GM23338 (cell line): ENCODE results near the gene RPS6KA4. TPM values are rescaled to one million over a fixed set of nuclear protein-coding genes. Genes with fewer than 3 reads are reported as not detected.
A peak's percentile ranks its signal among the peaks of the same experiment; 100 is the strongest.

Experiments used
- ATAC-seq: fragments of 200-7000 bp; cut with Tn5 transposase; 3 replicates; pipeline ENCODE4 v1.9.1; 2020
- DNase-seq: peaks from one replicate; pipeline ENCODE4 v3.0.0-alpha.2; 2015; ENCODE audit warnings: low spot score
- H2AFZ ChIP-seq: fragments of 200-600 bp; sonication (generic); 2 replicates; pipeline ENCODE4 v1.8.0; 2016; ENCODE audit warnings: antibody characterized with exemption, mild to moderate bottlenecking, moderate library complexity
- H3F3A ChIP-seq: fragments of 200-600 bp; sonication (generic); replicated peaks from 2 replicates; pipeline ENCODE4 v1.8.0; 2017; ENCODE audit warnings: antibody characterized with exemption, mixed run types, low read depth
- H3K27ac ChIP-seq: fragments of 200-600 bp; sonication (generic); 2 replicates; pipeline ENCODE4 v1.6.1; 2016; ENCODE audit warnings: low read depth
- H3K27me3 ChIP-seq: fragments of 200-600 bp; sonication (generic); 2 replicates; pipeline ENCODE4 v1.8.0; 2016; ENCODE audit warnings: mild to moderate bottlenecking, mixed run types, moderate library complexity; ENCODE audit not compliant: insufficient read depth
- H3K36me3 ChIP-seq: fragments of 200-600 bp; sonication (generic); 2 replicates; pipeline ENCODE4 v1.8.0; 2016; ENCODE audit warnings: mild to moderate bottlenecking; ENCODE audit not compliant: insufficient read depth
- H3K4me1 ChIP-seq: fragments of 200-600 bp; sonication (generic); 2 replicates; pipeline ENCODE4 v1.8.0; 2016; ENCODE audit warnings: mild to moderate bottlenecking, moderate library complexity; ENCODE audit not compliant: insufficient read depth
- H3K4me2 ChIP-seq: fragments of 200-600 bp; sonication (generic); 2 replicates; pipeline ENCODE4 v1.7.1; 2017; ENCODE audit warnings: mixed run types
- H3K4me3 ChIP-seq: fragments of 200-600 bp; sonication (generic); 2 replicates; pipeline ENCODE4 v1.6.1; 2016; ENCODE audit warnings: mixed run types
- H3K79me2 ChIP-seq: fragments of 200-600 bp; sonication (generic); replicated peaks from 2 replicates; pipeline ENCODE4 v1.8.0; 2017; ENCODE audit warnings: mild to moderate bottlenecking; ENCODE audit not compliant: insufficient read depth
- H3K9me2 ChIP-seq: fragments of 200-600 bp; sonication (generic); 2 replicates; pipeline ENCODE4 v1.8.0; 2017; ENCODE audit not compliant: insufficient read depth
- H4K20me1 ChIP-seq: fragments of 200-600 bp; sonication (generic); replicated peaks from 2 replicates; pipeline ENCODE4 v1.8.0; 2017; ENCODE audit warnings: mild to moderate bottlenecking; ENCODE audit not compliant: insufficient read depth
- H3K27ac Mint-ChIP-seq: 2 replicates; pipeline ENCODE4 v1.8.0; 2020; ENCODE audit warnings: inconsistent platforms, mild to moderate bottlenecking, moderate library complexity, mixed read lengths
- H3K27me3 Mint-ChIP-seq: 3 replicates; pipeline ENCODE4 v1.8.0; 2022; ENCODE audit warnings: low read depth, mild to moderate bottlenecking, moderate library complexity, mixed read lengths, inconsistent platforms; ENCODE audit not compliant: insufficient read depth, poor library complexity
- H3K36me3 Mint-ChIP-seq: 3 replicates; pipeline ENCODE4 v1.8.0; 2021; ENCODE audit warnings: low read depth, mild to moderate bottlenecking, inconsistent platforms, moderate library complexity, mixed read lengths
- H3K4me1 Mint-ChIP-seq: 3 replicates; pipeline ENCODE4 v1.8.0; 2020; ENCODE audit warnings: mild to moderate bottlenecking, inconsistent platforms, mixed read lengths
- H3K4me3 Mint-ChIP-seq: 3 replicates; pipeline ENCODE4 v1.8.0; 2021; ENCODE audit warnings: moderate library complexity, mild to moderate bottlenecking, inconsistent platforms, mixed read lengths
- H3K9me3 Mint-ChIP-seq: 3 replicates; pipeline ENCODE4 v1.8.0; 2020; ENCODE audit warnings: moderate library complexity, mild to moderate bottlenecking, inconsistent platforms, mixed read lengths
- CREB1 ChIP-seq: fragments of 250-450 bp; sonication (Bioruptor Pico); IDR thresholded peaks from 2 replicates; pipeline ENCODE4 v1.5.0; 2020; ENCODE audit warnings: low read depth, mild to moderate bottlenecking, moderate library complexity
- EZH2 ChIP-seq: fragments of 200-600 bp; sonication (generic); IDR thresholded peaks from one replicate; pipeline ENCODE4 v1.8.0; 2017; ENCODE audit warnings: antibody characterized with exemption, mild to moderate bottlenecking, low read depth; ENCODE audit not compliant: unreplicated experiment
- POLR2AphosphoS5 ChIP-seq: IDR thresholded peaks from 2 replicates; pipeline ENCODE4 v1.6.1; 2016; ENCODE audit warnings: antibody characterized with exemption, low read depth
- ZNF114 ChIP-seq: fragments of 250-450 bp; sonication (Bioruptor Pico); IDR thresholded peaks from 2 replicates; pipeline ENCODE4 v1.5.0; 2020; ENCODE audit warnings: mild to moderate bottlenecking, moderate library complexity
- long read RNA-seq: library from polyadenylated mRNA; unstranded; transcript quantifications from one replicate; pipeline ENCODE4 v2.0.0, GENCODE V29; 2020; ENCODE audit not compliant: unreplicated experiment
- polyA plus RNA-seq: library from polyadenylated mRNA; unstranded; fragments of >200 nt; fragmentation: Nextera tagmentation; extraction: Ambion mirVana; gene quantifications from 2 replicates; pipeline ENCODE4 v1.2.1, GENCODE V29; 2016
- total RNA-seq: library from RNA; depleted of rRNA; stranded (reverse); fragments of >200 nt; shearing (Covaris generic); gene quantifications from 2 replicates; pipeline ENCODE4 v1.2.3, GENCODE V29; 2014; rRNA removed
- TF ChIP-seq, protein P1 (sequence below): IDR thresholded peaks from 2 replicates; pipeline ENCODE4 v1.6.1; 2016; ENCODE audit warnings: antibody characterized with exemption
- TF ChIP-seq, protein P2 (sequence below): IDR thresholded peaks from one replicate; pipeline ENCODE4 v1.6.1; 2018; ENCODE audit warnings: antibody characterized with exemption; ENCODE audit not compliant: unreplicated experiment

The RPS6KA4 gene
- total RNA-seq, result 18.6 and 19.9 TPM in 2 replicates
- polyA plus RNA-seq, result 3.5 and 4.1 TPM in 2 replicates
- long read RNA-seq, partial matches to known transcripts, result 0 of 2 reads
- long read RNA-seq, other reads (novel, unspliced or antisense), result 2 of 2 reads

DNA sequence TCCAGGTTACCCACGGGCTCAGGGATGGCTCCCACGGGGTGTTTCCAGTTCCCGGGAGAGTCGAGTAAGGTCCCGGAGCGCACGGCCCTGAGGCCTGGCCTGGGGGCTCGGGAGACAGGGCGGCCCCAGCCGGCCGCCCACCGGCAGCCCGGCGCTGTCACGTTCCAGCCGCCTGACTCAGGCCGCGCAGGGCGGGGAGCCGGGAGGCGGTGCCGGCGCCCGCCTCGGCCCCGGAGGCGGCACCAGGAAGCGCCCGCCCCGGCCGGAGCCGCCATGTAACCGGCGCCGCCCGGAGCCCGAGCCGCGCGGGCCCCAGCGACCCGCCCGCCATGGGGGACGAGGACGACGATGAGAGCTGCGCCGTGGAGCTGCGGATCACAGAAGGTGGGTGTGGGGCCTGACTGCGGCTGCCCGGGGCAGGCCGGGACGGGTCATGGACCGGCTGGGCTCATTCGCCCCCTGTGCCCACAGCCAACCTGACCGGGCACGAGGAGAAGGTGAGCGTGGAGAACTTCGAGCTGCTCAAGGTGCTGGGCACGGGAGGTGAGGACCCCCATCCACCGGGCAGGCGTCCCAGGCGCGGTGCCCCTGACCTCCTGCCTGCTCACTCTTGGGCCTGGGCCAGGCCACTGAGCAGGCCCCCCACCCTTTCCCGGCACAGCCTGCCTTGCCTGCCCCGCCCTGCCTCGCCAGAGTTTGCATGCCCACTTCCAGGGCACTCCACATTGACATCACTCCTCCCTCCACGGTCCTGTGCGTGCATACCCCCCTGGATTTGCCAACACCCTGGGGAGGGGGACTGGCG, at the start of gene RPS6KA4:
Gene RPS6KA4, plus strand, starts transcription at position 256 of the 805 bp plus-strand sequence. Its CDS starts 74 bp downstream, at position 330.
- TF ChIP-seq CREB1, result no peak
- TF ChIP-seq, protein P1, sequence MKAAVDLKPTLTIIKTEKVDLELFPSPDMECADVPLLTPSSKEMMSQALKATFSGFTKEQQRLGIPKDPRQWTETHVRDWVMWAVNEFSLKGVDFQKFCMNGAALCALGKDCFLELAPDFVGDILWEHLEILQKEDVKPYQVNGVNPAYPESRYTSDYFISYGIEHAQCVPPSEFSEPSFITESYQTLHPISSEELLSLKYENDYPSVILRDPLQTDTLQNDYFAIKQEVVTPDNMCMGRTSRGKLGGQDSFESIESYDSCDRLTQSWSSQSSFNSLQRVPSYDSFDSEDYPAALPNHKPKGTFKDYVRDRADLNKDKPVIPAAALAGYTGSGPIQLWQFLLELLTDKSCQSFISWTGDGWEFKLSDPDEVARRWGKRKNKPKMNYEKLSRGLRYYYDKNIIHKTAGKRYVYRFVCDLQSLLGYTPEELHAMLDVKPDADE, result no peak
- TF ChIP-seq POLR2AphosphoS5, result peak; percentile 54
- TF ChIP-seq EZH2, result no peak
- H3K36me3 ChIP-seq, result no peaks in the 10 kb centered on the region
- H2AFZ ChIP-seq, result peak within 1 kb of the TSS; percentile 93; the same call in 1 of the 2 replicates
- Mint-ChIP-seq H3K27me3 (peaks cover 18% of the 10 kb centered on the region), H3K36me3 (peaks cover 12% of the 10 kb centered on the region), H3K4me3 (peak within 1 kb of the TSS; percentile 84), H3K9me3 (no peaks in the 10 kb centered on the region), H3K4me1 (peaks cover 29% of the 10 kb centered on the region), H3K27ac (no peak within 1 kb of the TSS)
- peak; percentile 76 for DNase-seq
- peak; percentile 56 for ATAC-seq
- H3K27me3 ChIP-seq, result peaks cover 14% of the 10 kb centered on the region; the same call in 1 of the 2 replicates
- H3K79me2 ChIP-seq, result no peaks in the 10 kb centered on the region
- H4K20me1 ChIP-seq, result no peaks in the 10 kb centered on the region
- H3K4me2 ChIP-seq, result peak within 1 kb of the TSS; percentile 91
- peak within 1 kb of the TSS; percentile 86 for H3K4me3 ChIP-seq
- H3F3A ChIP-seq, result 0 out of 2 replicates have a peak, but pooled peaks cover 13% of the 10 kb centered on the region
- H3K9me2 ChIP-seq, result no peaks in the 10 kb centered on the region
- no peak within 1 kb of the TSS for H3K27ac ChIP-seq
- peaks cover 17% of the 10 kb centered on the region; the same call in 1 of the 2 replicates for H3K4me1 ChIP-seq

DNA sequence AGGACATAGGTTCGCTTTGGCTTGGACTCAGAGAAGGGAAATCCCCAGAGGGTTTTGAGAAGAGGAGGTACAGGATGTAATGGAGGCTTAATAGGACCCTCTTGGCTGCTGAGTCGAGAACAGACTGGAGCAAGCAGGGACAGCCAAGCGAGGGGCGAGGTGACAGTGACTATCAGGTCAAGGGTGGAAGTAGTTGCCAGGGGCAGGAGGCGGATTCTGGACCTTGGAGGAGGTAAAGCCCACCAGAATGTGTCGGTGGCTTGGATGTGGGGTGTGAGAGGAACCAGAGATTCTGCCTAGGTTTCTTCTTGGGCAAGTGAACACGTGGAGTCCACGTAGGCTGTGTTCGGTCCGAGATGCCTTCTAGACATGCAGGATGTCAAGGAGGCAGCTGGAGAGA, 46.0 kb upstream of the RPS6KA4 start:
- no peak overlapping the region for H3K27ac ChIP-seq
- H3K4me1 ChIP-seq, result peaks cover 5% of the 10 kb centered on the region
- H3K36me3 Mint-ChIP-seq, result peaks cover 35% of the 10 kb centered on the region
- H3K9me3 Mint-ChIP-seq, result no peaks in the 10 kb centered on the region; the same call in 1 of the 3 replicates
- no peaks in the 10 kb centered on the region; the same call in 1 of the 2 replicates for H3K36me3 ChIP-seq
- H4K20me1 ChIP-seq, result no peaks in the 10 kb centered on the region; the same call in none of the 2 replicates
- H3K4me3 Mint-ChIP-seq, result no peak overlapping the region; the same call in 2 of the 3 replicates
- TF ChIP-seq ZNF114 (CRISPR knock-in tag) (no peak), POLR2AphosphoS5 (no peak), EZH2 (no peak)
- TF ChIP-seq, protein P2, sequence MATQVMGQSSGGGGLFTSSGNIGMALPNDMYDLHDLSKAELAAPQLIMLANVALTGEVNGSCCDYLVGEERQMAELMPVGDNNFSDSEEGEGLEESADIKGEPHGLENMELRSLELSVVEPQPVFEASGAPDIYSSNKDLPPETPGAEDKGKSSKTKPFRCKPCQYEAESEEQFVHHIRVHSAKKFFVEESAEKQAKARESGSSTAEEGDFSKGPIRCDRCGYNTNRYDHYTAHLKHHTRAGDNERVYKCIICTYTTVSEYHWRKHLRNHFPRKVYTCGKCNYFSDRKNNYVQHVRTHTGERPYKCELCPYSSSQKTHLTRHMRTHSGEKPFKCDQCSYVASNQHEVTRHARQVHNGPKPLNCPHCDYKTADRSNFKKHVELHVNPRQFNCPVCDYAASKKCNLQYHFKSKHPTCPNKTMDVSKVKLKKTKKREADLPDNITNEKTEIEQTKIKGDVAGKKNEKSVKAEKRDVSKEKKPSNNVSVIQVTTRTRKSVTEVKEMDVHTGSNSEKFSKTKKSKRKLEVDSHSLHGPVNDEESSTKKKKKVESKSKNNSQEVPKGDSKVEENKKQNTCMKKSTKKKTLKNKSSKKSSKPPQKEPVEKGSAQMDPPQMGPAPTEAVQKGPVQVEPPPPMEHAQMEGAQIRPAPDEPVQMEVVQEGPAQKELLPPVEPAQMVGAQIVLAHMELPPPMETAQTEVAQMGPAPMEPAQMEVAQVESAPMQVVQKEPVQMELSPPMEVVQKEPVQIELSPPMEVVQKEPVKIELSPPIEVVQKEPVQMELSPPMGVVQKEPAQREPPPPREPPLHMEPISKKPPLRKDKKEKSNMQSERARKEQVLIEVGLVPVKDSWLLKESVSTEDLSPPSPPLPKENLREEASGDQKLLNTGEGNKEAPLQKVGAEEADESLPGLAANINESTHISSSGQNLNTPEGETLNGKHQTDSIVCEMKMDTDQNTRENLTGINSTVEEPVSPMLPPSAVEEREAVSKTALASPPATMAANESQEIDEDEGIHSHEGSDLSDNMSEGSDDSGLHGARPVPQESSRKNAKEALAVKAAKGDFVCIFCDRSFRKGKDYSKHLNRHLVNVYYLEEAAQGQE, result no peak
- H3K9me2 ChIP-seq, result no peaks in the 10 kb centered on the region
- ATAC-seq (no peak), DNase-seq (no peak)
- H3K4me2 ChIP-seq, result no peak overlapping the region
- H2AFZ ChIP-seq, result no peak overlapping the region
- H3K4me1 Mint-ChIP-seq, result peaks cover 8% of the 10 kb centered on the region; the same call in 2 of the 3 replicates
- H3K4me3 ChIP-seq, result no peak overlapping the region
- H3K27me3 Mint-ChIP-seq, result peaks cover 25% of the 10 kb centered on the region
- peaks cover 30% of the 10 kb centered on the region for H3K79me2 ChIP-seq
- H3K27me3 ChIP-seq, result no peaks in the 10 kb centered on the region
- H3F3A ChIP-seq, result peaks cover 19% of the 10 kb centered on the region; the same call in 1 of the 2 replicates
- H3K27ac Mint-ChIP-seq, result no peak overlapping the region; the same call in 1 of the 2 replicates
